Measurements from ENCODE around the gene KIAA1217.

KIAA1217 gene

GRCh38 chr10:24550680-24551079 lies 341.7 kb downstream of the KIAA1217 start:
- peaks cover 0 to 4% of the 10 kb centered on the region in 2 donors for H3K27me3 ChIP-seq (ENCODE audit: control insufficient read depth in 1 of 2, insufficient read depth in 2 of 2, low read length in 2 of 2)
- H3K4me1 ChIP-seq (ENCODE audit: control insufficient read depth, insufficient read depth, low read length): no peaks in the 10 kb centered on the region
- H3K4me3 ChIP-seq (ENCODE audit: low read length in 2 of 2): no peak overlapping the region
- H3K9ac ChIP-seq (ENCODE audit: low read length in 2 of 2): no peak overlapping the region
- no peaks in the 10 kb centered on the region for H3K36me3 ChIP-seq (ENCODE audit: control insufficient read depth in 2 of 2, insufficient read depth in 2 of 2, low read length in 2 of 2)
- H3K9me3 ChIP-seq (ENCODE audit: control insufficient read depth in 2 of 2, low read length in 2 of 2): no peaks in the 10 kb centered on the region
- no peak overlapping the region for H3K27ac ChIP-seq (ENCODE audit: low read length)

GRCh38 chr10:24551161-24551560 lies 342.2 kb downstream of the KIAA1217 start:
- H3K9ac ChIP-seq (ENCODE audit: low read length in 2 of 2): no peak overlapping the region
- no peaks in the 10 kb centered on the region for H3K36me3 ChIP-seq (ENCODE audit: control insufficient read depth in 2 of 2, insufficient read depth in 2 of 2, low read length in 2 of 2)
- no peaks in the 10 kb centered on the region for H3K9me3 ChIP-seq (ENCODE audit: control insufficient read depth in 2 of 2, low read length in 2 of 2)
- no peaks in the 10 kb centered on the region for H3K4me1 ChIP-seq (ENCODE audit: control insufficient read depth, insufficient read depth, low read length)
- no peak overlapping the region for H3K27ac ChIP-seq (ENCODE audit: low read length)
- no peak overlapping the region for H3K4me3 ChIP-seq (ENCODE audit: low read length in 2 of 2)
- peaks cover 0 to 4% of the 10 kb centered on the region in 2 donors for H3K27me3 ChIP-seq (ENCODE audit: control insufficient read depth in 1 of 2, insufficient read depth in 2 of 2, low read length in 2 of 2)

DNA sequence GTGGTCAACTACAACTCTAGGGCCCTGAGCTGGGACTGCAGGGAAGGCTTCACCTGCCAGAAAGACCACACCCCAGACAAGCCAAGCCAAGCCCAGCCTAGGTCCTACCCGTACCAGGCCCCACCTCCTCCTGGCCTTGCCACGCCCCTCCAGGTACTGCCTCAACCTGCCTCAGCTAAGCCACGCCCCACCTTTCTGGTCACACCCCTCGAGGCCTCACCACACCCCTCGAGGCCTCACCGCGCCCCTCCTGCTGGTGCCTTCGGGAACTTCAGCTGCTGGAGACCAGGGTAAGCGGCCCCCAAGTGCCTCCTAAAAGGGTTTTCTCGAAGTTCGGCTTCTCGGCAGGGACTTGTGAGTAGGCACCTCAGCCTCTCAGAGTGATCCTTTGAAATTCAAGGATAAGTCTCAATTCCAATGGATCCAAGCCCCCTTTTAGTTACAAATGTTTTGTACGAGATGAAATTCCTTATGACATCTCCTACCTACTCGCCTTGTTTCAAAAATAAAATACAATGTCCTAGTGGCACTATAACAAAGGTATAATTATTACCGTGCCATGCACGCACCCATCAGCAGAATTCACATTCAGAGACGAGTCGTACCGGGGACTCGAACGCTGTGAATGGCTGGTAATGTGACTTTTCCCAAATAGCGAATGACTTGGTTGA lies 343.5 kb downstream of the KIAA1217 start:
- no peaks in the 10 kb centered on the region for H3K36me3 ChIP-seq (ENCODE audit: control insufficient read depth in 2 of 2, insufficient read depth in 2 of 2, low read length in 2 of 2)
- peaks cover 0 to 4% of the 10 kb centered on the region in 2 donors for H3K27me3 ChIP-seq (ENCODE audit: control insufficient read depth in 1 of 2, insufficient read depth in 2 of 2, low read length in 2 of 2)
- no peak overlapping the region for H3K4me3 ChIP-seq (ENCODE audit: low read length in 2 of 2)
- no peaks in the 10 kb centered on the region for H3K9me3 ChIP-seq (ENCODE audit: control insufficient read depth in 2 of 2, low read length in 2 of 2)
- no peak overlapping the region for H3K9ac ChIP-seq (ENCODE audit: low read length in 2 of 2)
- no peaks in the 10 kb centered on the region for H3K4me1 ChIP-seq (ENCODE audit: control insufficient read depth, insufficient read depth, low read length)
- no peak overlapping the region for H3K27ac ChIP-seq (ENCODE audit: low read length)

GRCh38 chr10:24553051-24553612 lies 344.2 kb downstream of the KIAA1217 start:
- no peak overlapping the region for H3K4me3 ChIP-seq (ENCODE audit: low read length in 2 of 2)

GRCh38 chr10:24554036-24554435 lies 345.1 kb downstream of the KIAA1217 start:
- Histone ChIP-seq H3K36me3 (ENCODE audit: control insufficient read depth in 2 of 2, insufficient read depth in 2 of 2, low read length in 2 of 2) (no peaks in the 10 kb centered on the region), H3K4me3 (ENCODE audit: low read length in 2 of 2) (no peak overlapping the region), H3K9me3 (ENCODE audit: control insufficient read depth in 2 of 2, low read length in 2 of 2) (no peaks in the 10 kb centered on the region), H3K27ac (ENCODE audit: low read length) (no peak overlapping the region), H3K4me1 (ENCODE audit: control insufficient read depth, insufficient read depth, low read length) (no peaks in the 10 kb centered on the region), H3K27me3 (ENCODE audit: control insufficient read depth in 1 of 2, insufficient read depth in 2 of 2, low read length in 2 of 2) (peaks cover 0 to 4% of the 10 kb centered on the region in 2 donors), H3K9ac (ENCODE audit: low read length in 2 of 2) (no peak overlapping the region)

More at GRCh38 chr10:24553051-24553612, 344.2 kb downstream of the KIAA1217 start:
- no peak overlapping the region for H3K9ac ChIP-seq (ENCODE audit: low read length in 2 of 2)
- no peak overlapping the region for H3K27ac ChIP-seq (ENCODE audit: low read length)
- peaks cover 0 to 4% of the 10 kb centered on the region in 2 donors for H3K27me3 ChIP-seq (ENCODE audit: control insufficient read depth in 1 of 2, insufficient read depth in 2 of 2, low read length in 2 of 2)
- no peaks in the 10 kb centered on the region for H3K36me3 ChIP-seq (ENCODE audit: control insufficient read depth in 2 of 2, insufficient read depth in 2 of 2, low read length in 2 of 2)
- H3K9me3 ChIP-seq (ENCODE audit: control insufficient read depth in 2 of 2, low read length in 2 of 2): no peaks in the 10 kb centered on the region
- H3K4me1 ChIP-seq (ENCODE audit: control insufficient read depth, insufficient read depth, low read length): no peaks in the 10 kb centered on the region

GRCh38 chr10:24556126-24556749 lies 347.3 kb downstream of the KIAA1217 start:
- no peak overlapping the region for H3K4me3 ChIP-seq (ENCODE audit: low read length in 2 of 2)

DNA sequence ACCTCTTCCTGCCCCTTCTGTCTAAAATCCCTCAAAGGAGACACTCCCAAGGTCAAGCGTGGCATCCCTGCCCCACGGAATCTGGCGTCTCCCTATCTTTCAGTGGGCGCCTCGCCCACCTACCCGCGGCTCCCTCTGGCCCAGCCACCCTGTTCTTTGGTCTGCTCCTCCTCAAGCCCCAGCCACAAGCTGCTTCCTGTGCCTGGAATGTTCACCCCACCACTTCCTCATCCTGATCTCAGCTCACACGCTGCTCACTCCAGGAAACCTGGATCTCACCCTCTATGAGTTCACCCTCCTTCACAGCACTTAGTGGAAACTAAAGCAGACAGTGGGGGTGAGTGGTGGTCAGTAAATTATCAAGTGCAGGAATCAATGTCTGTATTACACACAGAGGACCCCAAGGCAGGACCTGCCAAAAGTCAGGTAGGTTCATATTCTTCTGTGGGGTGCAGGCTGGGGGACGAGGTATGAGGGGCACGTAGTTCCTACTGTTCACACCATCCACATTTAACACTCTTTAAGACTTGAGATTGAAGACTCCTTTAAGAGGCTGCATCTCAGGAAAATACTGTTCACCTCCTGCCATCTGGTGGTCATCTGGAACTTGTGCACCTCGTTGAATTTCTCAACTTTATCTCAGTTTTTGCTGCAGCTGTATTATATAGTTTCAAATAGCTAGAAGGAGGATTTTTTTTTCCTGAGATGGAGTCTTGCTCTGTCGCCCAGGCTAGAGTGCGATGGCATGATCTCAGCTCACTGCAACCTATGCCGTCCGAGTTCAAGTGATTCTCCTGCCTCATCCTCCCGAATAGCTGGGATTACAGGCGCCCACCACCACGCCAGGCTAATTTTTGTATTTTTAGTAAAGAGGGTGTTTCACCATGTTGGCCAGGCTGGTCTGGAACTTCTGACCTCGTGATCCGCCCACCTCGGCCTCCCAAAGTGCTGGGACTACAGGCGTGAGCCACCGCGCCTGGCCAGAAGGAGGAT lies 348.1 kb downstream of the KIAA1217 start:
- Histone ChIP-seq H3K9ac (ENCODE audit: low read length in 2 of 2) (no peak overlapping the region), H3K4me3 (ENCODE audit: low read length in 2 of 2) (no peak overlapping the region), H3K27me3 (ENCODE audit: control insufficient read depth in 1 of 2, insufficient read depth in 2 of 2, low read length in 2 of 2) (peaks cover 0 to 4% of the 10 kb centered on the region in 2 donors), H3K4me1 (ENCODE audit: control insufficient read depth, insufficient read depth, low read length) (no peaks in the 10 kb centered on the region), H3K36me3 (ENCODE audit: control insufficient read depth in 2 of 2, insufficient read depth in 2 of 2, low read length in 2 of 2) (no peaks in the 10 kb centered on the region), H3K9me3 (ENCODE audit: control insufficient read depth in 2 of 2, low read length in 2 of 2) (no peaks in the 10 kb centered on the region), H3K27ac (ENCODE audit: low read length) (no peak overlapping the region)

More at GRCh38 chr10:24556126-24556749, 347.3 kb downstream of the KIAA1217 start:
- no peaks in the 10 kb centered on the region for H3K4me1 ChIP-seq (ENCODE audit: control insufficient read depth, insufficient read depth, low read length)
- no peak overlapping the region for H3K9ac ChIP-seq (ENCODE audit: low read length in 2 of 2)
- H3K9me3 ChIP-seq (ENCODE audit: control insufficient read depth in 2 of 2, low read length in 2 of 2): no peaks in the 10 kb centered on the region
- H3K36me3 ChIP-seq (ENCODE audit: control insufficient read depth in 2 of 2, insufficient read depth in 2 of 2, low read length in 2 of 2): no peaks in the 10 kb centered on the region
- no peak overlapping the region for H3K27ac ChIP-seq (ENCODE audit: low read length)
- peaks cover 0 to 4% of the 10 kb centered on the region in 2 donors for H3K27me3 ChIP-seq (ENCODE audit: control insufficient read depth in 1 of 2, insufficient read depth in 2 of 2, low read length in 2 of 2)

- H3K9me3 ChIP-seq (ENCODE audit: control insufficient read depth in 2 of 2, low read length in 2 of 2): no peaks in the 10 kb centered on the region
- no peak overlapping the region for H3K27ac ChIP-seq (ENCODE audit: low read length)
- no peaks in the 10 kb centered on the region for H3K4me1 ChIP-seq (ENCODE audit: control insufficient read depth, insufficient read depth, low read length)
Measured at GRCh38 chr10:24561453-24561852, 352.5 kb downstream of the KIAA1217 start.

DNA sequence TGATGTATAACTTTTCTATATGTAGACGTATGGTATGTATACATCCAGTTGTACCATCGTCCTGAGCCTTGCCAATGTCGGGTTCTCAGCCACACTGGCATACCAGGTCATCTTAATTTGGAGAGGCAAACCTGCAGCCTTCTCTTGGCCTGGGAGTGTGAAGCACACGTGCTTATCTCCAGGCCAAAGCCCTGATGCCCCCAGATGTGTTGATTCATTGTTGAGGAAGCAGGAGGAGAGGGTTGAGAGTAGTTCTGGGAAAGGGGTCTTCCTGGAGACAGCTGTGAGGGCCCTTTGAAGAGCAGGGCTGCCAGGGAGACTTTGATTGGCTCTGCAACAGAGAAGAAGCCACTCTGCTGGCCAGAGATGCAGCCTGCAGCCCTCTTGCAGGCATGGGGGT lies 359.1 kb downstream of the KIAA1217 start:
- no peaks in the 10 kb centered on the region for H3K36me3 ChIP-seq (ENCODE audit: control insufficient read depth in 2 of 2, insufficient read depth in 2 of 2, low read length in 2 of 2)
- H3K27ac ChIP-seq (ENCODE audit: low read length): no peak overlapping the region
- H3K4me3 ChIP-seq (ENCODE audit: low read length in 2 of 2): no peak overlapping the region
- peaks cover 0 to 2% of the 10 kb centered on the region in 2 donors for H3K27me3 ChIP-seq (ENCODE audit: control insufficient read depth in 1 of 2, insufficient read depth in 2 of 2, low read length in 2 of 2)
- H3K9me3 ChIP-seq (ENCODE audit: control insufficient read depth in 2 of 2, low read length in 2 of 2): no peaks in the 10 kb centered on the region
- no peak overlapping the region for H3K9ac ChIP-seq (ENCODE audit: low read length in 2 of 2)
- no peaks in the 10 kb centered on the region for H3K4me1 ChIP-seq (ENCODE audit: control insufficient read depth, insufficient read depth, low read length)

More at GRCh38 chr10:24561453-24561852, 352.5 kb downstream of the KIAA1217 start:
- H3K27me3 ChIP-seq (ENCODE audit: control insufficient read depth in 1 of 2, insufficient read depth in 2 of 2, low read length in 2 of 2): no peaks in the 10 kb centered on the region
- H3K9ac ChIP-seq (ENCODE audit: low read length in 2 of 2): no peak overlapping the region
- no peaks in the 10 kb centered on the region for H3K36me3 ChIP-seq (ENCODE audit: control insufficient read depth in 2 of 2, insufficient read depth in 2 of 2, low read length in 2 of 2)
- no peak overlapping the region for H3K4me3 ChIP-seq (ENCODE audit: low read length in 2 of 2)

DNA sequence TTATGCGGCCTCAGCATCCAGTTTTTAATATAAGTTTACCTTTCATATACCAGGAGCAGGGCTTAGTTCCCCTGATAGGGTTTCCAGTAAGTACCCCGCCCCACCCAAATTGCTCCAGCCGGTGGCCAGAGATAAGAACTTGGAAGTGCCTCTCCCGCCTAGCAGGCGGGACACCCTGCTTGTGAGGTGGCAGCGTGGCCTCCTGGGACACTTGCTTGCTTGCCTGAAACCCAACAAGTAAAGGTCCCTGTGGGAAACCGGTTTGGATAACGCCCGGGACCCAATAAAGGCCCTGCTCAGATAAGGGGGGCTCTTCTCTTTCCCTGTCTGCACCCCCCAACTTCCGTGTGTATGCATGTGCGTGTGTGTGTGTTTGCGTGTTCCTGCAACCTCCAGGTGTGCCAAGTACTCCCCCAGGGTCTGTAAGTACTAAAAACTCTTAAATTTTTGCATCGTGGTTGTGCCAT lies 360.4 kb downstream of the KIAA1217 start:
- no peak overlapping the region for H3K4me3 ChIP-seq (ENCODE audit: low read length in 2 of 2)
- H3K9me3 ChIP-seq (ENCODE audit: control insufficient read depth in 2 of 2, low read length in 2 of 2): no peaks in the 10 kb centered on the region
- no peak overlapping the region for H3K9ac ChIP-seq (ENCODE audit: low read length in 2 of 2)
- no peaks in the 10 kb centered on the region for H3K4me1 ChIP-seq (ENCODE audit: control insufficient read depth, insufficient read depth, low read length)
- H3K27ac ChIP-seq (ENCODE audit: low read length): no peak overlapping the region
- H3K27me3 ChIP-seq (ENCODE audit: control insufficient read depth in 1 of 2, insufficient read depth in 2 of 2, low read length in 2 of 2): peaks cover 0 to 2% of the 10 kb centered on the region in 2 donors
- H3K36me3 ChIP-seq (ENCODE audit: control insufficient read depth in 2 of 2, insufficient read depth in 2 of 2, low read length in 2 of 2): no peaks in the 10 kb centered on the region
